BLaER1 treated with 17β-estradiol and CSF1 and Interleukin-3, amounts not matched to agents 10 nM and 100 nM (cell line): ENCODE data around the gene ZNF667.

ENCODE experiments used
- H3K27ac ChIP-seq, 11 experiments: shearing (Covaris generic); formaldehyde crosslinking; 2 replicates each; pipeline ENCODE4 v1.8.1; 2022
- H3K27me3 ChIP-seq, 11 experiments: shearing (Covaris generic); formaldehyde crosslinking; 2 replicates each; pipeline ENCODE4 v1.8.1; 2022
- H3K36me3 ChIP-seq, 11 experiments: shearing (Covaris generic); formaldehyde crosslinking; 2 replicates each; pipeline ENCODE4 v1.8.1; 2022
- H3K4me1 ChIP-seq, 10 experiments: shearing (Covaris generic); formaldehyde crosslinking; 2 replicates each; pipeline ENCODE4 v1.8.1; 2022
- H3K4me2 ChIP-seq, 11 experiments: shearing (Covaris generic); formaldehyde crosslinking; 2 replicates each; pipeline ENCODE4 v1.8.1; 2022
- H3K4me3 ChIP-seq, 10 experiments: shearing (Covaris generic); formaldehyde crosslinking; 2 replicates each; pipeline ENCODE4 v1.8.1; 2022
- H3K9ac ChIP-seq, 11 experiments: shearing (Covaris generic); formaldehyde crosslinking; 2 replicates each; pipeline ENCODE4 v1.8.1; 2022
- H3K9me3 ChIP-seq, 11 experiments: shearing (Covaris generic); formaldehyde crosslinking; replicated peaks in 1 of 11; 2 replicates each; pipeline ENCODE4 v1.8.1; 2022
- H4K20me1 ChIP-seq, 11 experiments: shearing (Covaris generic); formaldehyde crosslinking; 2 replicates each; pipeline ENCODE4 v1.8.1; 2022
- Cebpa-rat ChIP-seq, 11 experiments: shearing (Covaris generic); IDR thresholded peaks; 2 replicates each; pipeline ENCODE4 v1.8.1; 2022

ZNF667 gene

GRCh38 chr19:56476651-56477428, at the start of gene ZNF667:
ZNF667 (minus strand) TSS chr19:56477345; CDS start chr19:56462370, 14,975 bp downstream.
- H3K27me3 ChIP-seq: no peaks in the 10 kb centered on the region
- no peaks in the 10 kb centered on the region for H4K20me1 ChIP-seq
- H3K4me2 ChIP-seq: no peak within 1 kb of the TSS
- H3K36me3 ChIP-seq: no peaks in the 10 kb centered on the region
- H3K9me3 ChIP-seq: peaks cover 52 to 99% (median 82%) of the 10 kb centered on the region in 11 experiments
- no peak within 1 kb of the TSS for H3K9ac ChIP-seq
- no peaks in the 10 kb centered on the region for H3K4me1 ChIP-seq
- no peak for TF ChIP-seq Cebpa-rat (IDR thresholded peaks at IDR 0.05)
- H3K27ac ChIP-seq: no peak within 1 kb of the TSS
- no peak within 1 kb of the TSS for H3K4me3 ChIP-seq

DNA sequence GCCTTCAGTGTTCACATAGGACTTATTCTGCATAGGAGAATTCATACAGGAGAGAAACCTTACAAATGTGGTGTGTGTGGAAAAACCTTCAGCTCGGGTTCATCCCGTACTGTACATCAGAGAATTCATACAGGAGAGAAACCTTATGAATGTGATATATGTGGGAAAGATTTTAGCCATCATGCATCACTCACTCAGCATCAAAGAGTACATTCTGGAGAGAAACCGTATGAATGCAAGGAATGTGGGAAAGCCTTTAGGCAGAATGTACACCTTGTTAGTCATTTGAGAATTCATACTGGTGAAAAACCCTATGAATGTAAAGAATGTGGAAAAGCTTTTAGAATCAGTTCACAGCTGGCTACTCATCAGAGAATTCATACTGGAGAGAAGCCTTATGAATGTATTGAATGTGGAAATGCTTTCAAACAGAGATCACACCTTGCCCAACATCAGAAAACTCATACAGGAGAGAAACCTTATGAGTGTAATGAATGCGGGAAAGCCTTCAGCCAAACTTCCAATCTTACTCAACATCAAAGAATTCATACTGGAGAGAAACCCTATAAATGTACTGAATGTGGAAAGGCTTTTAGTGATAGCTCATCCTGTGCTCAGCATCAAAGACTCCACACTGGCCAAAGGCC, 48.2 kb upstream of the ZNF667 start:
- H3K4me3 ChIP-seq: peak overlapping the region in 6 of 10 experiments; percentile 5 to 31 (median 21); a peak in 5 of 20 replicates
- no peak overlapping the region for H3K27ac ChIP-seq
- H3K27me3 ChIP-seq: no peaks in the 10 kb centered on the region
- peaks cover 42 to 68% (median 55%) of the 10 kb centered on the region in 11 experiments for H3K36me3 ChIP-seq
- peaks cover 100% of the 10 kb centered on the region in 11 experiments for H3K9me3 ChIP-seq
- H4K20me1 ChIP-seq: no peaks in the 10 kb centered on the region
- no peaks in the 10 kb centered on the region for H3K4me1 ChIP-seq
- no peak overlapping the region for H3K4me2 ChIP-seq
- TF ChIP-seq Cebpa-rat (IDR thresholded peaks at IDR 0.05): no peak
- no peak overlapping the region for H3K9ac ChIP-seq

GRCh38 chr19:56508290-56508778, 31.2 kb upstream of the ZNF667 start:
- peak overlapping the region; percentile 88 to 99 (median 97) for H3K9ac ChIP-seq
- H3K9me3 ChIP-seq: peaks cover 53 to 90% (median 73%) of the 10 kb centered on the region in 11 experiments
- H4K20me1 ChIP-seq: no peaks in the 10 kb centered on the region
- TF ChIP-seq Cebpa-rat (IDR thresholded peaks at IDR 0.05): no peak
- no peaks in the 10 kb centered on the region for H3K27me3 ChIP-seq
- peak overlapping the region; percentile 76 to 96 (median 89) for H3K4me2 ChIP-seq
- peaks cover 0 to 26% (median 17%) of the 10 kb centered on the region in 11 experiments; a peak in 14 of 22 replicates for H3K36me3 ChIP-seq
- peaks cover 5 to 12% (median 7%) of the 10 kb centered on the region in 10 experiments; a peak in 16 of 20 replicates for H3K4me1 ChIP-seq
- H3K27ac ChIP-seq: peak overlapping the region; percentile 89 to 99 (median 97)
- H3K4me3 ChIP-seq: peak overlapping the region; percentile 65 to 79 (median 75)

- Histone ChIP-seq H3K27ac (peak within 1 kb of the TSS; percentile 89 to 99 (median 97)), H3K4me3 (peak within 1 kb of the TSS; percentile 65 to 79 (median 75)), H3K9me3 (peaks cover 53 to 90% (median 74%) of the 10 kb centered on the region in 11 experiments), H4K20me1 (no peaks in the 10 kb centered on the region), H3K9ac (peak within 1 kb of the TSS; percentile 88 to 99 (median 97)), H3K27me3 (no peaks in the 10 kb centered on the region), H3K36me3 (peaks cover 0 to 21% (median 10%) of the 10 kb centered on the region in 11 experiments; a peak in 12 of 22 replicates), H3K4me1 (peaks cover 5 to 12% (median 7%) of the 10 kb centered on the region in 10 experiments; a peak in 16 of 20 replicates), H3K4me2 (peak within 1 kb of the TSS; percentile 76 to 96 (median 89))
- TF ChIP-seq Cebpa-rat (IDR thresholded peaks at IDR 0.05): no peak
These were observed 30.5 kb upstream of the ZNF667 start, which contains the start of gene ZNF471 for GRCh38 chr19:56507446-56508289. ZNF471 (plus strand) TSS chr19:56507855; CDS start chr19:56511572, 3,717 bp downstream.

DNA sequence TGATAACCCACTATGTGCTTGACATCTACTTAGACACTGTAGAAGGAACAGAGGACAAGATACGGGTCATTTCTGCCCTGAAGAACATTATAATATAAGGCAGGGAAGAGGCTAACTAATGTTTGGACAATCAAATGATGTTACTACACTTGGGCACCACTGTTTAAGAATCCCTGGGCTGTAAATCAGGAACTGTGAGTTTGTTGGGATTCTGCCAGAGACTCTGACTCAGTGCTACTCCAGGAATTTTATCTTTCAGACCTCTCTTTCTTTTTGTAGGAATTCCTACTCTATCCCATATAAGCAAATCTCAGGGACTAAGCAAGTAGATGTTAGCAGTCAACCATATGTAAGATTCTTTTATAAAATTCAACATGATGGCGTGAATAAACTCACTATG, 27.4 kb upstream of the ZNF667 start:
- H3K9ac ChIP-seq: no peak overlapping the region
- no peak for TF ChIP-seq Cebpa-rat (IDR thresholded peaks at IDR 0.05)
- no peak overlapping the region for H3K4me2 ChIP-seq
- no peaks in the 10 kb centered on the region for H3K27me3 ChIP-seq
- peaks cover 5 to 12% (median 7%) of the 10 kb centered on the region in 10 experiments; a peak in 16 of 20 replicates for H3K4me1 ChIP-seq
- no peaks in the 10 kb centered on the region for H3K36me3 ChIP-seq
- no peak overlapping the region for H3K4me3 ChIP-seq
- H4K20me1 ChIP-seq: no peaks in the 10 kb centered on the region
- peaks cover 46 to 88% (median 66%) of the 10 kb centered on the region in 11 experiments for H3K9me3 ChIP-seq
- H3K27ac ChIP-seq: no peak overlapping the region

DNA sequence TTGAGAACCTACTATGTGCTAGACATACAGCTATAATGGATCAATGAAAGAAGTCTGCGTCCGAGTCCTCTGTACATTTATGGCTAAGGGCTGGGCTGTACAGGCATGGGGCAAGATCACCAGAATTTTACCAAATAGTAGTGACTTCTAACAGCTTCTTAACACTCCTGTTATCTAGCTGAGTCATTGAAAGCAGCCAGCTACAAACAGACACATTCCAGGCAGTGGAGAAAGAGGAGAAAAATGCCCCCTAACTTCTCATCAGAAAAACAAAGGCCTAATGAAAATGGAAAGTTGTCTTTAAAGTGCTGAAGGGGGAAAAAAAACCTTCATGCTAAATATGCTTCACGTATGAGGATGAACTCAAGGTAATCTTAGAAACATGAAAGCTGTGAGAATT, 14.3 kb upstream of the ZNF667 start:
- Histone ChIP-seq H3K36me3 (no peaks in the 10 kb centered on the region), H3K4me3 (no peak overlapping the region), H3K4me1 (no peaks in the 10 kb centered on the region), H4K20me1 (no peaks in the 10 kb centered on the region), H3K9ac (no peak overlapping the region), H3K27me3 (no peaks in the 10 kb centered on the region), H3K4me2 (no peak overlapping the region), H3K27ac (no peak overlapping the region), H3K9me3 (peaks cover 11 to 92% (median 36%) of the 10 kb centered on the region in 11 experiments; a peak in 18 of 22 replicates)
- no peak for TF ChIP-seq Cebpa-rat (IDR thresholded peaks at IDR 0.05)

DNA sequence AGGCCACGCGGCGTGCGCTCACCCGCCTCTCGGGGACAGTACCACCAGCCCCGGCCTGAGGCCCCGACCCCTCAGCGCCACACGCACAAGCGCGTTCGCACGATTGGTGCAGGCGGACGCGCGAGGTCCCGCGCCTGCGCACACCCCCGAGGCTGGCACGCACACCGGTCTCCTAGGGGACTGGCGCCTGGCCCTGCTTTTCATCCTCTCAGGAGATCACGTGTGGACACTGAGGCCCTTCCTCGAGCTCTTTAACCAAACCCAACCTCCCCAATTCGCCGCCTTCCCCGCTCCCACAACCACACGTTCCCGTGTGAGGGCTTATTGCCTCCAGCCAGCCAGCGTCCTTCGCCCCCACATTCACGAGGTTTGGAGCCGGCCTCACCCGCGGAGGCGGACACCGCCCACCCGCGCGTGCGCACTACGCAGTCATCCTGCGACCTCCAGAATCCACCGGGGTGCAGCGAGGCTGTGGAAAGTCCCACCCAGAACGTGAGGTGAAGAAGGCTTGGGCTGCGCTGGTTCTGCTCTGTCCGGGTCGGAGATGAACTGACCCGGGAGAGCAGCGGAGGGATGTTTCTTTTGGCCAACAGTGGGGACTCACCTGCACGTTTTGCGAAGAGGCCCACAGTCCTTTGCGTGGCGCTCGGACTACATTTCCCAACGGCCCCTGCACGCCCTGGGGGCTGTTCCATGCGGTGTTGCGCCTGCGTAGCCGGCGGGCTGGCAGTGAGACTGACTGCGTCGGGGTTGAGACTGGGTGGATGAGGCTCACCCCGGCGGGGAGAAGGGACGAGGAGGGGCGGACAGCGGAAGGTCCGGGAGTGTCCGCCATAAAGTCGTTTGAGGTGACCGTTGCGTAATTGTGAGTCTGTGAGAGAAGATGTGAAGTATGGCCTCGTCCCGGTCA, 539 bp upstream of the ZNF667 start:
- no peak overlapping the region for H3K9ac ChIP-seq
- no peak for TF ChIP-seq Cebpa-rat (IDR thresholded peaks at IDR 0.05)

GRCh38 chr19:56476093-56476492, 1.1 kb downstream of the ZNF667 start:
- no peak overlapping the region for H3K4me3 ChIP-seq

More for the DNA sequence above, 539 bp upstream of the ZNF667 start:
- H4K20me1 ChIP-seq: no peaks in the 10 kb centered on the region
- no peaks in the 10 kb centered on the region for H3K36me3 ChIP-seq
- no peak overlapping the region for H3K4me2 ChIP-seq
- no peak overlapping the region for H3K27ac ChIP-seq
- H3K27me3 ChIP-seq: no peaks in the 10 kb centered on the region
- no peak overlapping the region for H3K4me3 ChIP-seq
- H3K9me3 ChIP-seq: peaks cover 50 to 99% (median 76%) of the 10 kb centered on the region in 11 experiments
- H3K4me1 ChIP-seq: no peaks in the 10 kb centered on the region

More at GRCh38 chr19:56476093-56476492, 1.1 kb downstream of the ZNF667 start:
- Histone ChIP-seq H3K4me2 (no peak overlapping the region), H3K36me3 (no peaks in the 10 kb centered on the region), H3K4me1 (no peaks in the 10 kb centered on the region), H4K20me1 (no peaks in the 10 kb centered on the region), H3K9ac (no peak overlapping the region), H3K27me3 (no peaks in the 10 kb centered on the region), H3K9me3 (peaks cover 49 to 98% (median 78%) of the 10 kb centered on the region in 11 experiments), H3K27ac (no peak overlapping the region)
- no peak for TF ChIP-seq Cebpa-rat (IDR thresholded peaks at IDR 0.05)
